ENCODE measurements around the gene MOCS1.

MOCS1 gene

DNA sequence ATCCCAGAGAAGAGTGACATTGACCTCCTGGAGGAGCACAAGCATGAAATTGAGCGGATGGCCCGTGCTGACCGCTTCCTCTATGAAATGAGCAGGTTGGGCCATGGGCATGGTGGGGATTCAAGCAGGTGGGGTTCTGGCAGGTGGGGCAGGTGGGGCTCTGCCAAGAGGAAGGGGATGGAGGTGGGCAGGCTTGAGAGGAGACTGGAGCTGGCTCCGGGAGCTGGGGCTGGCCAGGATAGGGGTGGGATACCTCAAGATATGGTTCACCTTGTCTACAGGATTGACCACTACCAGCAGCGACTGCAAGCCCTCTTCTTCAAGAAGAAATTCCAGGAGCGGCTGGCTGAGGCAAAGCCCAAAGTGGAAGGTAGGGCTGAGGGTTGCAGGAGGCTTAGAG lies 42.9 kb downstream of the MOCS1 start:
- TF ChIP-seq, protein P1, sequence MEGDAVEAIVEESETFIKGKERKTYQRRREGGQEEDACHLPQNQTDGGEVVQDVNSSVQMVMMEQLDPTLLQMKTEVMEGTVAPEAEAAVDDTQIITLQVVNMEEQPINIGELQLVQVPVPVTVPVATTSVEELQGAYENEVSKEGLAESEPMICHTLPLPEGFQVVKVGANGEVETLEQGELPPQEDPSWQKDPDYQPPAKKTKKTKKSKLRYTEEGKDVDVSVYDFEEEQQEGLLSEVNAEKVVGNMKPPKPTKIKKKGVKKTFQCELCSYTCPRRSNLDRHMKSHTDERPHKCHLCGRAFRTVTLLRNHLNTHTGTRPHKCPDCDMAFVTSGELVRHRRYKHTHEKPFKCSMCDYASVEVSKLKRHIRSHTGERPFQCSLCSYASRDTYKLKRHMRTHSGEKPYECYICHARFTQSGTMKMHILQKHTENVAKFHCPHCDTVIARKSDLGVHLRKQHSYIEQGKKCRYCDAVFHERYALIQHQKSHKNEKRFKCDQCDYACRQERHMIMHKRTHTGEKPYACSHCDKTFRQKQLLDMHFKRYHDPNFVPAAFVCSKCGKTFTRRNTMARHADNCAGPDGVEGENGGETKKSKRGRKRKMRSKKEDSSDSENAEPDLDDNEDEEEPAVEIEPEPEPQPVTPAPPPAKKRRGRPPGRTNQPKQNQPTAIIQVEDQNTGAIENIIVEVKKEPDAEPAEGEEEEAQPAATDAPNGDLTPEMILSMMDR (IDR thresholded peaks at IDR 0.05; ENCODE audit: low read depth, low read length): no peak
- no peaks in the 10 kb centered on the region for H3K9me3 ChIP-seq
- H3K27me3 ChIP-seq: no peaks in the 10 kb centered on the region; the same call in 1 of the 2 replicates
- no peak for DNase-seq
- H3K4me3 ChIP-seq (ENCODE audit: low read depth, low read length): no peak overlapping the region
- H3K4me1 ChIP-seq: no peaks in the 10 kb centered on the region
- H3K36me3 ChIP-seq: no peaks in the 10 kb centered on the region

DNA sequence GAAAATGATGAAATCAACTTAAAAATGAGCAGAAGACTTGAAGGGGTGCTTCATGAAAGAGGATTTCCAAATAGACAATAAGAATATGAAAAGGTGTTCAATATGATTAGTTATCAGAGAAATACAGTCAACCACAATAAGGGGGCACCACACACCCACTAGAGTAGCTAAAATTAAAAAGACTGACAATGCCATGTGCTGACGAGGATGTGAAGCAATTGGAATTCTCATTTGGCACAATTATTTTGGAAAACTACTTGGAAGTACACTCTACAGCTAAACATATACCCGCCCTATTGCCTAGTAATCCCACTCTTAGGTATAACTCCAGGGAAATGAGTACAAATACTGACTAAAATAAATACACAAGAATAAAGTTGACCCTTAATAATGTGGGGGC lies 45.0 kb downstream of the MOCS1 start:
- Histone ChIP-seq H3K36me3 (no peaks in the 10 kb centered on the region), H3K4me3 (ENCODE audit: low read depth, low read length) (no peak overlapping the region), H3K9me3 (no peaks in the 10 kb centered on the region), H3K4me1 (no peaks in the 10 kb centered on the region), H3K27me3 (no peaks in the 10 kb centered on the region; the same call in 1 of the 2 replicates)
- DNase-seq: no peak
- TF ChIP-seq, protein P1 (IDR thresholded peaks at IDR 0.05; ENCODE audit: low read depth, low read length): 0 out of 2 replicates have a peak, but pooled peaks have one; percentile 3

DNA sequence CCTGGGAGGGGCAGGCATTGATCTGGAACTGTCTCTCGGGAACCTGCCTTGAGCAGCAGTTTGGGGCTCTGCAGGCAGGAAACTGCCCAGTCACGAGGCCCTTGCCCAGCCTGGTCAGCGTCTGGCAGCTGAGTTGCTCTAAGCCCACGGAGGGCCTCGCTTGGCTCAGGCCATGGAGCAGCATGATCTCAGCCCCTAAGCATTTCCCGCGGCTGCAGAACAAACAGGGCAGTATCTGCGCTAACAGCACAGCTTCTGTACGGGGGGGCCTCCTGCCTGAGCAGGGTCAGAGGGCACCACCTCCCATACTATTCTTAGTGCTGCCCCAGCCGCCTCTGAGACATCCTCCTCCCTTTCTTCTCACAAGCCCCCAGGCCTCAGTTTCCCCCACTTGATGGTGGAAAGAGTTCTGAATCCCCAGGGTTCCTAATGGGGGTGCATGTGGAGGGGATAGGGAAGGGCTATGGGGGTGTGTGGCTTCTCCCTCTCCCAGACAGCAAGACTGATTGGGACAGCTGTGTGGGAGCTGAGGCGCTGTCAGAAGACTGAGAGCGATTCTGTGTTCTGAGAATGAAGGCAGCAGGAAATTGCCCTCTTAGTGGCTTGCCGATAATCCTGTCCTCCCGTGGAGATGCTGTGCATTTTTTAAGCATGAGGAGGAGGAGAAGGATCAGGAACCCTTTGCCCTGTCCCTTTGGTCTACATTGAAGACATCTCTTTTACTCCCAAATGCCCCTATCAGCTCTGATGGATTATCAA lies 46.4 kb downstream of the MOCS1 start:
- H3K4me1 ChIP-seq: no peaks in the 10 kb centered on the region
- H3K36me3 ChIP-seq: no peaks in the 10 kb centered on the region
- TF ChIP-seq, protein P1 (IDR thresholded peaks at IDR 0.05; ENCODE audit: low read depth, low read length): no peak
- H3K9me3 ChIP-seq: no peaks in the 10 kb centered on the region
- DNase-seq: no peak
- H3K4me3 ChIP-seq (ENCODE audit: low read depth, low read length): no peak overlapping the region
- no peaks in the 10 kb centered on the region; the same call in 1 of the 2 replicates for H3K27me3 ChIP-seq

DNA sequence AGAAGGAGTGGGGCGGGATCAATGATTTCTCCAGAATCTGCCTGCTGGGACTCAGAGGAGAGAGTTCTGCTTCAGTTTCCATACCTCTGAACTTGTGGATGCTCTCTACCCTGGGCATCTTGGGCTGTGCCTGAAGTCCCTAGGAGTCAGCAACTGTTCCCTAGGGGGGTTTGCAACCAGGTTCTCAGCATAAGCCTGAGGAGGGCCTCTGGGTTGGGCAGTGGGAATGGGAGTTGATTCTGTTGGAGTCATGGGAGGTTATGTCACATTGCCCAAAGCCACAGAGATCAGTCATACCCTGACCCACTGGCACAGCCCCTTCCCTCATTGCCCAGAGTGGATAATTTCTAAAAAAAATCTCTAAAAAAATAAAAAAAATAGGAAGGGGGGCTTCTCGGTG lies 47.4 kb downstream of the MOCS1 start:
- DNase-seq: no peak
- H3K4me1 ChIP-seq: no peaks in the 10 kb centered on the region

DNA sequence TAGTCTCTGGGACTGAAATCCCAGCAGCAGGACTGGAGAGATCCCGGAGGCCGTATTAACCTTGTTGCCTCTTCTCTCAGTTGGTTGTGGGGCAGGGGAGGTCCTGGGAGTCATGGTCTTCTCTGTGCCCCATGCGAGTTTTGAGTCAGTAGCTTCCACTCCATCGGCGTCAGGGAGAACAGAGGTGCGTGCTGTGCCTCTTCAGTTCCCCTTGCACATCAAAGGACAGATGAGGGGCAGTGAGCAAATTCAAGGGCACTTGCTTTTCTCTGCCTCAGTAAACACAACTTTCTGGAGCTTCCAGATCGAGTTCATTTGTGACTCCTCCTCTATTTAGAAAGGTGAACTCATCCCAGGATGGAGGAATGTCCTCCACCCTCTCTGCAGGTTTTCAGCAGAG lies 48.6 kb downstream of the MOCS1 start:
- Histone ChIP-seq H3K4me1 (no peaks in the 10 kb centered on the region), H3K4me3 (ENCODE audit: low read depth, low read length) (no peak overlapping the region), H3K9me3 (no peaks in the 10 kb centered on the region), H3K36me3 (no peaks in the 10 kb centered on the region), H3K27me3 (no peaks in the 10 kb centered on the region; the same call in 1 of the 2 replicates)
- TF ChIP-seq, protein P1 (IDR thresholded peaks at IDR 0.05; ENCODE audit: low read depth, low read length): no peak
- no peak for DNase-seq

More for the DNA sequence above, 47.4 kb downstream of the MOCS1 start:
- TF ChIP-seq, protein P1 (IDR thresholded peaks at IDR 0.05; ENCODE audit: low read depth, low read length): no peak
- no peaks in the 10 kb centered on the region for H3K9me3 ChIP-seq
- H3K36me3 ChIP-seq: no peaks in the 10 kb centered on the region
- H3K4me3 ChIP-seq (ENCODE audit: low read depth, low read length): no peak overlapping the region
- H3K27me3 ChIP-seq: no peaks in the 10 kb centered on the region; the same call in 1 of the 2 replicates

DNA sequence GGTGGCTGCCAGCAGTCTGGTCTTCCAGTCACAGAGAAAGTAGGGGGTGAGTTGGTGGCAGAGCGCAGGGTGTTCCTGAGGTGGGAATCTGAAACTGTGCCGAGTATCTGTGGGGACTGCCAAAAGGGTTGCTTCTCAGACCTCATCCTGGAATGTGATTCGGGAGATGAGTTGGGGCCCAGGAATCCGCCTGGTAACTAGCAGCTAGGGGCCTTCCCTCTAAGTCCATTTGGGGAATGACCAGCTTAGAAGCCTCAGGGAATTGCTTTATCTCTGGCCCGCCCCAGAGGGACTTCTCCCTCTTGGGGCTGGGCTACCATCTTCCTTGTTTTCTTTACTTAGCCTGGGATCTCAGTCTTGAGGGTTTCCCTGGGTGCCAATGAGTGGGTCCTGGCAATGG lies 49.6 kb downstream of the MOCS1 start:
- Histone ChIP-seq H3K9me3 (no peaks in the 10 kb centered on the region), H3K36me3 (no peaks in the 10 kb centered on the region), H3K27me3 (no peaks in the 10 kb centered on the region; the same call in 1 of the 2 replicates), H3K4me1 (no peaks in the 10 kb centered on the region), H3K4me3 (ENCODE audit: low read depth, low read length) (no peak overlapping the region)
- TF ChIP-seq, protein P1 (IDR thresholded peaks at IDR 0.05; ENCODE audit: low read depth, low read length): no peak
- no peak for DNase-seq

All from BE2C (cell line).